IPS DF 4.7 (cell line): ENCODE measurements around the gene TOR1B.
"Not testable (repeated sequence)": the region's sequence is repeated elsewhere in the genome, so short reads cannot be mapped to it uniquely, and the experiment has no call there.

Experiments
- DNase-seq: peaks from one replicate; pipeline ENCODE4 v3.0.0-alpha.2; 2013; ENCODE audit warnings: low spot score; ENCODE audit errors: extremely low read depth

The TOR1B gene

DNA sequence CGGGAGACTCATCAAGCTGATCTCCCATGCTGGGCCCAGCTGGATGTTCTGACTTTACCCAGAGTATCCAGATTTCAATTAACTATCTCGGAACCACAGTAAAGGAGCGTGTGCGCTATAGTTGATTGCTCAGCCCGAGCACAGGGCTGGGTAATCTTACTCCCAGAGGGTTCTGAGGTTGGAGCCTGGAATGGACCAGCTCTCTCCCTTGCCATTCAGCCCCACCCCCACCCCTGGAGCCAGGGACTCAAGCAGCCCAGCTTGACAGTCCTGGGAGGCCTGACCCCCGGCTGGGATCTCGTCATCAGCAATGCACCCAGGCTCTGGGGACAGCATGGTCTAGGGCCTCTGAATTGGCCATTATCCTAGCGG, 26.4 kb upstream of the TOR1B start:
- DNase-seq: no peak

DNA sequence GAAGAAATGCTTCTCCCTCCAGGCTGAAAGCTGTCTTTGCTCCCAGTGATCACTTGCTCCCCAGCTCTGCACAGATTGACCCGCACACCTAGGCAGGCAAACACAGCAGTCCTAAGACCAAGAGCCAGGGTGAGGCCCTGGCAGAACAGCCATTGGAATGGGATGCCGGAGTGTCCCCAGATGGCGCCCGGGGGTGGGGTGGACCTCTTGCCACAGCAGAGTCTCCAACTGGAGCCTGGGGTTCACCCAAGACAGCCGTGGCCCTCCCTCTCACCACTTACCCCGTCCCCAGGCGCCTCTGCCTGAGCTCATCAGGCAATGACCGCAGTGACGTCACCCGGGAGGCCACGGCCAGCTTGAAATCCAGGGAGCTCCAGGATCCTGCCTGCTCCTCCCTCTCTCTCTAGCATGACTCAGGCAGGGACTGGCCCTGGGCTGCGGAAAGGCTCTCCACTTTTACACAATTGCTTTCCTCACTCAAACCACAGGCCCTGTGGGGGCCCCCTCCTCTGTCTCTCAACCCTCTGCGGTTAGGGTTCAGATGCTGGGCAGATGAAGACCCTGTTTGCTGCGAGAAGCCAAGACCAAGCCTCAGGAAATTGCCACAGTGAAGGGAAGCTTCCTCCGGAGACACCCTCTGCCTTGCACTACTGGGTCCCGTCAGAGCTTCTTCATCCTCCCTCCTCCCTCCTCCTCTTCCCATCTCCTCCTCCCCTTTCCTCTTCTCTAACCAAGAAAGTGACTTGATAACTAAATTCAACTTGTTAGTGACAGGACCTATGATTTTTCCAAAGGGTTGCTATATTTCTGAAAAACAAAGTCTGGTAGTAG, 25.8 kb upstream of the TOR1B start:
- DNase-seq: no peak

DNA sequence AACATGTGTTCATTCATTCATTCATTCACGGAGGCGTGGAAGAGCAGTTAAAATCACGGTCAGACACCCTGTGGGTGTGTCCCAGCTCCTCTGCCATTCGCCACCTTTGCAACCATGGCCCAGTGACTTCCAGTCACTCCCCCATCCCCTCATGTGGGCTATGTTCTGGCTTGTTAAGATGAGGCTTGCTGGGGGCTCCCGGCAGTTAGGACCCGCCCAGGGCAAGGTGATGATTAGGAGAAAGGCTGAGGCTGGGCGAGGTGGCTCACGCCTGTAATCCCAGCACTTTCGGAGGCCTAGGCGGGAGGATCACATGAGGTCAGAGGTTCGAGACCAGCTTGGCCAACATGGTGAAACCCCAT, 25.2 kb upstream of the TOR1B start:
- no peak for DNase-seq

GRCh38 chr9:129778469-129778868, 24.5 kb upstream of the TOR1B start:
- no peak for DNase-seq

GRCh38 chr9:129779560-129780190, 23.3 kb upstream of the TOR1B start:
- DNase-seq: no peak

DNA sequence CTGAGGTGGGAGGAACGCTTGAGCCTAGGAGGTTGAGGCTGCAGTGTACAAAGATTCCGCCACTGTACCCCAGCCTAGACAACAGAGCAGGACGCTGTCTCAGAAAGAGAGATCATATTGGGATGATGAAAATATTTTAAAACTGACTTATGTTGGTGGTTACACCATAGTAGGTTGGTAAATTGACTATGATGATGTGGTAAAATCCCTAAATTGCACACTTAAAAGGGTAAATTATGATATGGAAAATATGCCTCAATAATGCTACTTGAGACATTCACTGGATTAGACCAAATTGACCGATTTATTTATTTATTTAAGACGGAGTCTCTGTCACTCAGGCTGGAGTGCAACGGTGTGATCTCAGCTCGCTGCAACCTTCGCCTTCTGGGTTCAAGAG, 21.9 kb upstream of the TOR1B start:
- no peak for DNase-seq

DNA sequence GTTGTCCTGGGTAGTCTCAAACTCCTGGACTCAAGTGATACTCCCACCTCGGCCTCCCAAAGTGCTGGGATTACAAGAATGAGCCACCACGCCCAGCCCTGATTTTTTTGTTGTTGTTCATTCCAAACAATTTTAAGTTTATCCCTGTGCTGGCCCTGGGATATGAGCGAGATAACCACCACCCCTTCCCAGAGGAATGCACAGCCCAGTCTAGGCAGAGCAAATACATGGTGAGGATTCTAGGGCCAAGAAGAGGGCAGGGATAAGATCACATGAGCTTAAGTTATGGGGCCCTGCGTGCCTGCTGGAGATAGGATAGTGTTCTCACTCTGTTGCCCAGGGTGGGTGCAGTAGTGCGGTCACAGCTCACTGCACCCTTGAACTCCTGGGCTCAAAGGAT, 21.0 kb upstream of the TOR1B start:
- DNase-seq: no peak

DNA sequence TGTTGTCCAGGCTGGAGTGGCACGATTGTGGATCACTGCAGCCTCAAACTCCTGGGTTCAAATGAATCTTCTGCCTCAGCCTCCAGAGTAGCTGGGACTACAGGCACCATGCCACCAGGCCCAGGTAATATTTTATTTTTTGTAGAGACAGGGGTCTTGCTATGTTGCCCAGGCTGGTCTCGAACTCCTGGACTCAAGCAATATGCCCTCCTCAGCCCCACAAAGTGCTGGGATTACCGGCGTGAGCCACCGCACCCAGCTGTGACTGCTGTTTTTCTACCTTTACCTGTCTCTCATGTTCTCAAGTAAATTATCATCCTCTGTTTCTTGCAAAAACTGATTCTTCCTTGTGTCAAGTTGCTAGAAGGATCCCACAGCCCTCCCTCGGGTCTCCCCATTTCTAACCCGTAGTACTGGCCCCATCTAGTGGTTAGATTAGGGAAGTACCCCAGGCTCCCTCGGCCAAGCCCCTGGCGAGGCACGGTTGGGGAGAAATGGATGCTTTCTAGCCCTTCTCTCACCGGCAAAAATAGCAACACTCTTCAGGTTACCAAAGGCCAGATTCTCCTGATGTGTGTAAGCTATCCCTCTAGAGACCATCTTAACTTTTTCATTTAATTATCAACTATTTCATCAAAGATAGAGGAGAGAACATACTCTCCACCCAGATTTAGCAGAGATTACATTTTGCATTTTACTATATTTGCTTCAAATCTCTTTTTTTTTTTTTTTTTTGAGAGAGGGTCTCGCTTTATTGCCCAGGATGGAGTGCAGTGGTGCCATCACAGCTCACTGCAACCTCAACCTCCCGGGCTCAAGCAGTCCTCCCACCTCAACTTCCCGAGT, 19.2 kb upstream of the TOR1B start:
- DNase-seq: peak; percentile 46

- not testable (repeated sequence) for DNase-seq
Observed at GRCh38 chr9:129784970-129785369, 18.0 kb upstream of the TOR1B start.

DNA sequence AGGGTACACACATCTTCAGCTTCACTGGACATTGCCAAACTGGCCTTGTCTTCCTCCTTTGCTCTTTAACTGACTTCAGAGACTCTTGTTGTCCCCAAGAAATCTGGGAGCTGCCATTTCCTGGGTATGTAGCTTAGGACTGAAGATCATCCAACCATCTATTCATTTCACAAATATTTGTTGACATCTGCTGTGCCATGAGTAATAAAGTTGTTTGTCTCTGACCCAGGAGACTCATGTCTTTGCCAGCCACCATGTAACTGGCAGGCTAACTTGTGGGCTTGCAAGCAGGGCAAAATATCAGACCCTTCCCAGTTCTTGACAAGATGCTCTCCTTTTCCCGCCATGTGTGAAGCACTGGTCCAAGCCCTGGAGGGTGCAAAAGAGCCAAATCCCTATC, 17.1 kb upstream of the TOR1B start:
- no peak for DNase-seq

GRCh38 chr9:129786481-129786880, 16.5 kb upstream of the TOR1B start:
- DNase-seq: no peak

DNA sequence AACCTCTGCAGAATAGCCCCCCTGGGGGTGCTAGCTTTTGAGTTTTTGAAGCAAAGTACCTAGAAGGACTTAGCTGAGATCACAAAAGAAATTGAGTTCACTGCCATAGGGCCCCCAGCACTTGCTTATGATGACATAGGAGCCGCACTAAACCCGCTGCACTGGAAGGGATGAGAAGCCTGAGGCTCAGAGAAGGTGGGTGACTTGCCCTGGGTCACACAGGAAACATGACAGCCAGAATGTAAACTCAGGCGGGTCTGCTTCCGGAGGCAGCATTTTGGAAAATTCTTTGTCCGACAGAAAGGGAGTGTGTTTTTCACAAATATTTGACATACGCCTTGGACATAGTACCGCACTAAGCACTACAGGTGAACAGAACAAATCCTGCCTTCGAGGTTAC, 8.4 kb upstream of the TOR1B start:
- no peak for DNase-seq

- DNase-seq: not testable (repeated sequence)
Observed at GRCh38 chr9:129796029-129796428, 7.0 kb upstream of the TOR1B start.

DNA sequence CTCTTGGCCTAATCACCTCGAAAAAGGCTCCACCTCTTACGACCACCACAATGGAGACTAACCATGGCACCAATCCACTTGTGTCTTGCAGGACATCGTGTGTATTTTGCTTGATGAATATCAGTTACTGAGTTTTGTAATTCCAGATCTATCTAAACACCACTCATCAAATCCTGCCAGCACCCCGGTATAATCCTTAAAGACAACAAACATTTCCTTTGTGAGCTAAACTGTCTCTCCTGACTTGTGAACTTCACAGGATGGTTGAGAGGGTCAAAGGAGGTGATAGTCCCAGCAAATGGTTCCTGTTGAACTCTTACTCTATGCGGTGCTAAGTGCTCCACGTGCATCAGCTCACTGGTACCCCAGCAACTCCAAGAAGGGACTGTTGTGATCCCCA, 4.0 kb upstream of the TOR1B start:
- no peak for DNase-seq

DNA sequence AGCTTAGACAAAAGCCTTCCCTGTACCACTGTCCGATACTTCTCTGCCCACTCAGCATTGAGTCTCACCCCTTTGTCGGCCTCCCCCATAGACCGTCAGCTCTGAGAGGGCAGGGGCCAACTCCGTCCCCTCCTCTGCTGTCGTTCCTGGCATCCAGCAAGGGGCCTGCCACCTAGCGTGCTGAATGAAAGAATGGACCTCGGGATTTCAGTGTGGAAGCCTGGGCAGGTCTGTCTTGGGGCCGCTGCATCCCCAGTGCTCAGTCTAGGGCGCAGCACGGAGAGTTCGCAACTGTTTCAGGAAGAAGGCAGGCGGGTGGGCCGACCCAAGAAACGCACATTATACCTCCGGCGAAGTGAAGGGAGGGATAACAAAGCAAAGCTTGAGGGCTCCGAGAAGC, 1.5 kb upstream of the TOR1B start:
- no peak for DNase-seq

DNA sequence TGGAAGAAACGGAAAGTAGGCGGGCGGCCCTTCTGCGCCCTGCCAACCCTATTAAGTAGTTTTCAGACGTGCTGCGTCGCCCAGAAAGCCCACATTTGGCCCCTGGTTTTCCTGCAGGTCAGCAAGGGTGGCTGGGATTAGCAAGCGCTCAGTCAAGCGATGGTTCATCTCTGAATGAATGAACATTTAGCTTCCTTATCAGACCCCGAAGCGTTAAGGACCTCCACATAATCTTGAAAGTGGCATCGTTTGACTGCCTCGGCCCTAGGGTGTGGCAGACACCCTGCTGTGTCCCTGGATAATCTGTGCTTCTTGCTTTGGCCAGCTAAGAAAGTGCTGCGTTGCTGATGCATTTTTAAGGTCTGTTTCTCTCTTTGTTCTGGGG, 684 bp downstream of the TOR1B start:
- no peak for DNase-seq

GRCh38 chr9:129806061-129806460, 3.1 kb downstream of the TOR1B start:
- no peak for DNase-seq

GRCh38 chr9:129809346-129809745, 6.4 kb downstream of the TOR1B start:
- DNase-seq: no peak

DNA sequence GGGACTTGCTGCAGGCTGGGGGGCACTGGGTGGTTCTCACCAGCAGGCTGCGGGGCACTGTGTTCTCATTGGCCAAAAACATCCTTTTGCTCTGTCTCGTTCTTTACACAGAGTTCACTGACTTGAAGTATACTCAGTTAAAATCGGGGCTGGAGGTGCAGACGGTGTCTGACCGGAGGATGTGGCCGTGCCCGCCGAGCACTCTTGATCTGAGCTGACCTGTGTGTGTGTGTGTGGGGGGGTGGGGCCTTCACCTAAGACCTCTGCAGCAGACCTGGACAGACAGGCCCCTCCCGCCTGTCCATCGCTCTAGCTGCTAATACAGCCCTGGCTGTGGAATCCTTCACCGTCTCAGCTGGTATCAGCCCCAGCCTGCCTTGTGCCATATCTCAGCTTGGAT, 7.1 kb downstream of the TOR1B start:
- DNase-seq: no peak

DNA sequence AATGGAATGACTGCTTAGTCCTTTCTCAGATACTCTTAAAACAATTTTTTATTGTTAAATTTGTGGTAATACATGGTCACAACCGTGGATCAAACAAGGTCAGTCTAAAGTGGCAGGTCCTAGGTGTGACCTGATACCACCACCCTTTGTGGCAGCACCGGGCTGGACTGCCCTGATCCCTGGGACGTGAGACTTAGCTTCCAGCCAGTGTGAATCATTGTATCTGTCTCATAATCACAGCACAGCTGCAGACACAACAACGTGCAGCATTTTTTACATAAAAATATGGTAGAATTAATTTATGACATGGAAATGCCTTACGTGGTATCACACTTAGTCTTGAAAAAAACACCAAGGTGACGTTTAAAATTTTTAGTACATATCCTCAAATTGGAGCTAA, 7.8 kb downstream of the TOR1B start:
- DNase-seq: no peak

- no peak for DNase-seq
Observed at GRCh38 chr9:129811967-129812363, 9.0 kb downstream of the TOR1B start.

GRCh38 chr9:129812385-129812784, 9.4 kb downstream of the TOR1B start:
- DNase-seq: no peak
